ENCODE results near the gene CSK.

GRCh38 chr15:74815961-74816360 is 34.1 kb downstream of the CSK start:
- TF ChIP-seq CTCF (conservative IDR thresholded peaks at IDR 0.05; ENCODE audit: low read length) (no peak), EZH2phosphoT487 (IDR thresholded peaks at IDR 0.05; ENCODE audit: borderline replicate concordance, low read depth, low read length) (no peak)

Data from OCI-LY7 (cell line).